IMR-90 (cell line): ENCODE data around the gene EFS.

Experiments
- BHLHE40 ChIP-seq: fragments of 150-350 bp; IDR thresholded peaks from 2 replicates; pipeline ENCODE4 v1.6.1; 2016; ENCODE audit warnings: mild to moderate bottlenecking, low read depth, low read length
- CEBPB ChIP-seq: IDR thresholded peaks from 2 replicates; pipeline ENCODE4 v1.6.1; 2012; ENCODE audit warnings: low read depth, low read length, improper control_type of control experiment
- CTCF ChIP-seq: conservative IDR thresholded peaks from 2 replicates; pipeline ENCODE4 v1.5.1; 2012; ENCODE audit warnings: mild to moderate bottlenecking, low read depth, low read length, improper control_type of control experiment
- FOS ChIP-seq: fragments of 150-350 bp; IDR thresholded peaks from 2 replicates; pipeline ENCODE4 v1.6.1; 2016; ENCODE audit warnings: low read depth, low read length
- MXI1 ChIP-seq: IDR thresholded peaks from 2 replicates; pipeline ENCODE4 v1.6.1; 2012; ENCODE audit warnings: low read depth, mild to moderate bottlenecking, low read length, moderate library complexity, borderline replicate concordance
- POLR2A ChIP-seq: IDR thresholded peaks from 2 replicates; pipeline ENCODE4 v1.6.1; 2012; ENCODE audit warnings: mild to moderate bottlenecking, low read depth, low read length
- RAD21 ChIP-seq: IDR thresholded peaks from 2 replicates; pipeline ENCODE4 v1.6.1; 2012; ENCODE audit warnings: low read length, improper control_type of control experiment
- RCOR1 ChIP-seq: IDR thresholded peaks from 2 replicates; pipeline ENCODE4 v1.6.1; 2012; ENCODE audit warnings: mild to moderate bottlenecking, low read length, improper control_type of control experiment; ENCODE audit not compliant: insufficient replicate concordance
- RFX5 ChIP-seq: IDR thresholded peaks from 2 replicates; pipeline ENCODE4 v1.8.0; 2012; ENCODE audit warnings: low read depth, mild to moderate bottlenecking, low read length, moderate library complexity
- SMC3 ChIP-seq: fragments of 150-350 bp; IDR thresholded peaks from 2 replicates; pipeline ENCODE4 v1.6.1; 2016; ENCODE audit warnings: low read depth, mild to moderate bottlenecking, antibody characterized with exemption, low read length, moderate library complexity
- TF ChIP-seq, protein P1 (sequence below): fragments of 150-350 bp; IDR thresholded peaks from 2 replicates; pipeline ENCODE4 v1.6.1; 2017; ENCODE audit warnings: mild to moderate bottlenecking, antibody characterized with exemption, low read length, low read depth
- TF ChIP-seq, protein P2 (sequence below): fragments of 150-350 bp; IDR thresholded peaks from 2 replicates; pipeline ENCODE4 v1.6.1; 2016; ENCODE audit warnings: low read depth, mild to moderate bottlenecking, low read length, moderate library complexity, borderline replicate concordance

- no peak for TF ChIP-seq CTCF
- no peak for TF ChIP-seq BHLHE40
- TF ChIP-seq, protein P1, sequence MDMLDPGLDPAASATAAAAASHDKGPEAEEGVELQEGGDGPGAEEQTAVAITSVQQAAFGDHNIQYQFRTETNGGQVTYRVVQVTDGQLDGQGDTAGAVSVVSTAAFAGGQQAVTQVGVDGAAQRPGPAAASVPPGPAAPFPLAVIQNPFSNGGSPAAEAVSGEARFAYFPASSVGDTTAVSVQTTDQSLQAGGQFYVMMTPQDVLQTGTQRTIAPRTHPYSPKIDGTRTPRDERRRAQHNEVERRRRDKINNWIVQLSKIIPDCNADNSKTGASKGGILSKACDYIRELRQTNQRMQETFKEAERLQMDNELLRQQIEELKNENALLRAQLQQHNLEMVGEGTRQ: no peak
- TF ChIP-seq, protein P2, sequence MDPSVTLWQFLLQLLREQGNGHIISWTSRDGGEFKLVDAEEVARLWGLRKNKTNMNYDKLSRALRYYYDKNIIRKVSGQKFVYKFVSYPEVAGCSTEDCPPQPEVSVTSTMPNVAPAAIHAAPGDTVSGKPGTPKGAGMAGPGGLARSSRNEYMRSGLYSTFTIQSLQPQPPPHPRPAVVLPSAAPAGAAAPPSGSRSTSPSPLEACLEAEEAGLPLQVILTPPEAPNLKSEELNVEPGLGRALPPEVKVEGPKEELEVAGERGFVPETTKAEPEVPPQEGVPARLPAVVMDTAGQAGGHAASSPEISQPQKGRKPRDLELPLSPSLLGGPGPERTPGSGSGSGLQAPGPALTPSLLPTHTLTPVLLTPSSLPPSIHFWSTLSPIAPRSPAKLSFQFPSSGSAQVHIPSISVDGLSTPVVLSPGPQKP: no peak
- TF ChIP-seq POLR2A: no peak
- no peak for TF ChIP-seq CEBPB
- no peak for TF ChIP-seq RCOR1
- TF ChIP-seq SMC3: no peak
- no peak for TF ChIP-seq RAD21
- no peak for TF ChIP-seq RFX5
- TF ChIP-seq FOS: no peak
- TF ChIP-seq MXI1: no peak
Observed at GRCh38 chr14:23375527-23376251, 10.7 kb upstream of the EFS start.
